HCT116 (cell line): ENCODE measurements around the gene RBX1. TPM values are rescaled to one million over a fixed set of nuclear protein-coding genes. Genes with fewer than 3 reads are reported as not detected.

Experiments
- ATAC-seq: fragments of 200-7000 bp; cut with Tn5 transposase; 2 replicates; pipeline ENCODE4 v1.9.1; 2020; ENCODE audit warnings: mild to moderate bottlenecking, moderate library complexity
- BruUV-seq: library from RNA; stranded (reverse); fragments of 400-500 nt; replicated peaks from 2 replicates; lab custom pipeline; 2021; lab: Mats Ljungman, UMichigan
- CTCF ChIA-PET: fragments of 300-600 bp; sonication (Branson Sonifier 250); formaldehyde crosslinking; loops from one replicate; lab custom pipeline; 2021; ENCODE audit warnings: antibody characterized with exemption; lab: Charles Lee
- POLR2A ChIA-PET: fragments of 300-600, 350-600 bp; sonication (Branson Sonifier 250); formaldehyde crosslinking; loops from one replicate; lab custom pipeline; 2021; ENCODE audit warnings: antibody characterized with exemption; lab: Charles Lee
- RAD21 ChIA-PET, 2 experiments: fragments of 300-600 bp; sonication (Branson Sonifier 250); formaldehyde crosslinking; loops; one replicate each; lab custom pipeline; 2023; ENCODE audit warnings: low total read pairs in 2 of 2; ENCODE audit not compliant: uncharacterized antibody in 2 of 2, unreplicated experiment in 2 of 2, low non-redundant PET in 1 of 2; lab: Charles Lee
- DNase-seq: peaks from one replicate; pipeline ENCODE4 v3.0.0-alpha.2; 2010; ENCODE audit warnings: low read depth, low spot score
- H2AFZ ChIP-seq: fragments of 200-600 bp; shearing (Covaris generic), sonication (generic); 2 replicates; pipeline ENCODE4 v1.6.1; 2017; ENCODE audit warnings: low read depth, mixed run types, mixed read lengths, antibody characterized with exemption, low read length; ENCODE audit not compliant: poor library complexity, severe bottlenecking
- H3K27ac ChIP-seq: 2 replicates; pipeline ENCODE4 v1.5.1; 2012; ENCODE audit warnings: low read depth, low read length
- H3K27me3 ChIP-seq: fragments of 200-600 bp; sonication (generic); 2 replicates; pipeline ENCODE4 v1.6.1; 2016; ENCODE audit warnings: mixed run types, low read length, mixed read lengths; ENCODE audit not compliant: insufficient read depth
- H3K36me3 ChIP-seq, 2 experiments: fragments of 200-500 bp in 1 of 2; fragments of 200-600 bp in 1 of 2; sonication (Bioruptor generic) in 1 of 2; sonication (generic) in 1 of 2; 2 replicates each; pipeline versions ENCODE4 v1.5.1 to v1.6.1; 2014 to 2016; ENCODE audit warnings: low read length in 2 of 2, inconsistent platforms in 1 of 2, mixed read lengths in 1 of 2, mixed run types in 1 of 2; ENCODE audit not compliant: insufficient read depth in 2 of 2, control insufficient read depth in 1 of 2
- H3K4me1 ChIP-seq, 2 experiments: fragments of 200-600 bp in 1 of 2; sonication (generic) in 1 of 2; 2 replicates each; pipeline versions ENCODE4 v1.5.1 to v1.6.1; 2012 to 2017; ENCODE audit warnings: low read length in 2 of 2, inconsistent platforms in 1 of 2, mild to moderate bottlenecking in 1 of 2, mixed read lengths in 1 of 2, mixed run types in 1 of 2, moderate library complexity in 1 of 2; ENCODE audit not compliant: insufficient read depth in 2 of 2, control insufficient read depth in 1 of 2
- H3K4me2 ChIP-seq: fragments of 200-600 bp; sonication (generic); 2 replicates; pipeline ENCODE4 v1.6.1; 2017; ENCODE audit warnings: mixed run types, low read length, mixed read lengths
- H3K4me3 ChIP-seq, 2 experiments: fragments of 200-600 bp in 1 of 2; sonication (generic) in 1 of 2; replicated peaks in 1 of 2; 2 replicates each; pipeline ENCODE4 v1.5.1; 2011 to 2016; ENCODE audit warnings: low read length in 2 of 2, control low read depth in 1 of 2, low read depth in 1 of 2, mild to moderate bottlenecking in 1 of 2, mixed read lengths in 1 of 2, mixed run types in 1 of 2
- H3K79me2 ChIP-seq: fragments of 200-600 bp; sonication (generic); 2 replicates; pipeline ENCODE4 v1.6.1; 2017; ENCODE audit warnings: mild to moderate bottlenecking, mixed run types, low read length, moderate library complexity, mixed read lengths; ENCODE audit not compliant: insufficient read depth
- H3K9ac ChIP-seq: fragments of 200-600 bp; sonication (generic); 2 replicates; pipeline ENCODE4 v1.6.1; 2016; ENCODE audit warnings: low read length, mixed read lengths
- H3K9me2 ChIP-seq: fragments of 200-600 bp; sonication (generic), shearing (Covaris generic); 2 replicates; pipeline ENCODE4 v1.6.1; 2017; ENCODE audit warnings: mixed run types, mild to moderate bottlenecking, moderate library complexity; ENCODE audit not compliant: insufficient read depth
- H3K9me3 ChIP-seq, 2 experiments: fragments of 200-500 bp in 1 of 2; fragments of 200-600 bp in 1 of 2; sonication (Bioruptor generic) in 1 of 2; sonication (generic) in 1 of 2; 2 replicates each; pipeline ENCODE4 v1.6.1; 2014 to 2017; ENCODE audit warnings: low read length in 2 of 2, mixed read lengths in 2 of 2, inconsistent platforms in 1 of 2, low read depth in 1 of 2, mild to moderate bottlenecking in 1 of 2, mixed run types in 1 of 2, moderate library complexity in 1 of 2; ENCODE audit not compliant: control insufficient read depth in 1 of 2, insufficient read depth in 1 of 2
- H4K20me1 ChIP-seq: fragments of 200-600 bp; sonication (generic), shearing (Covaris generic); 2 replicates; pipeline ENCODE4 v1.6.1; 2017; ENCODE audit warnings: mixed run types, mild to moderate bottlenecking, moderate library complexity; ENCODE audit not compliant: insufficient read depth
- CTCF ChIP-seq, 3 experiments: fragments of 200-600 bp in 1 of 3; sonication (generic) in 1 of 3; IDR thresholded peaks in 2 of 3; conservative IDR thresholded peaks in 1 of 3; 2 replicates each; pipeline ENCODE4 v1.5.1; 2012 to 2017; ENCODE audit warnings: low read depth in 2 of 3, low read length in 2 of 3, antibody characterized with exemption in 1 of 3, borderline replicate concordance in 1 of 3, control low read depth in 1 of 3, mild to moderate bottlenecking in 1 of 3, mixed read lengths in 1 of 3, mixed run types in 1 of 3, moderate library complexity in 1 of 3; ENCODE audit not compliant: insufficient read depth in 1 of 3
- ELF1 ChIP-seq: IDR thresholded peaks from 2 replicates; pipeline ENCODE4 v1.6.1; 2012; ENCODE audit warnings: low read depth, borderline replicate concordance
- EZH2 ChIP-seq: fragments of 200-600 bp; sonication (generic); IDR thresholded peaks from 2 replicates; pipeline ENCODE4 v1.6.1; 2017; ENCODE audit warnings: antibody characterized with exemption, mixed run types
- FOSL1 ChIP-seq: IDR thresholded peaks from 2 replicates; pipeline ENCODE4 v1.6.1; 2012; ENCODE audit warnings: low read depth
- JUND ChIP-seq: IDR thresholded peaks from 2 replicates; pipeline ENCODE4 v1.6.1; 2012
- POLR2AphosphoS5 ChIP-seq: IDR thresholded peaks from 2 replicates; pipeline ENCODE4 v1.6.1; 2011; ENCODE audit warnings: mild to moderate bottlenecking, low read depth, low read length, moderate library complexity
- RAD21 ChIP-seq: IDR thresholded peaks from 2 replicates; pipeline ENCODE4 v1.6.1; 2012; ENCODE audit warnings: low read depth, mild to moderate bottlenecking
- SIN3A ChIP-seq: IDR thresholded peaks from 2 replicates; pipeline ENCODE4 v1.6.1; 2012; ENCODE audit warnings: low read depth
- SP1 ChIP-seq: IDR thresholded peaks from 2 replicates; pipeline ENCODE4 v1.6.1; 2012; ENCODE audit warnings: low read depth
- SRF ChIP-seq: IDR thresholded peaks from 2 replicates; pipeline ENCODE4 v1.6.1; 2012; ENCODE audit warnings: low read depth
- TCF7L2 ChIP-seq: IDR thresholded peaks from 2 replicates; pipeline ENCODE4 v1.7.0; 2011; ENCODE audit warnings: borderline replicate concordance, inconsistent platforms; ENCODE audit not compliant: insufficient read depth, insufficient read length; ENCODE audit errors: extremely low read depth
- ZBTB33 ChIP-seq: IDR thresholded peaks from 2 replicates; pipeline ENCODE4 v1.6.1; 2011; ENCODE audit warnings: mild to moderate bottlenecking, low read length, moderate library complexity; ENCODE audit not compliant: insufficient replicate concordance; ENCODE audit errors: extremely low read depth
- ZFX ChIP-seq: fragments of 450-650 bp; IDR thresholded peaks from 2 replicates; pipeline ENCODE4 v1.6.1; 2017
- ZNF274 ChIP-seq: fragments of 200-500 bp; sonication (Bioruptor generic); IDR thresholded peaks from 2 replicates; pipeline ENCODE4 v1.6.1; 2014; ENCODE audit warnings: mild to moderate bottlenecking, low read depth, low read length, inconsistent platforms
- intact Hi-C: fragments of 100-400 bp; cut with micrococcal nuclease; formaldehyde crosslinking; loops from 2 replicates; pipeline ENCODE4 v1.10.0; 2022
- total RNA-seq: library from RNA; stranded (reverse); gene quantifications from one replicate; pipeline ENCODE4 v1.2.1, GENCODE V29; 2021; ENCODE audit not compliant: unreplicated experiment
- TF ChIP-seq, protein P1 (sequence below): IDR thresholded peaks from 2 replicates; pipeline ENCODE4 v1.6.1; 2012; ENCODE audit warnings: low read depth
- TF ChIP-seq, protein P2 (sequence below): IDR thresholded peaks from 2 replicates; pipeline ENCODE4 v1.6.1; 2012
- TF ChIP-seq, protein P3 (sequence below): IDR thresholded peaks from 2 replicates; pipeline ENCODE4 v1.6.1; 2012

The RBX1 gene
- total RNA-seq, 1 experiment from 2014 or later, result 51.2 TPM

GRCh38 chr22:40982482-40983385, 31.6 kb downstream of the RBX1 start:
- Histone ChIP-seq H3K4me3 (no peak overlapping the region), H3K9ac (no peak overlapping the region), H3K9me2 (no peaks in the 10 kb centered on the region), H3K9me3 (no peaks in the 10 kb centered on the region), H3K4me1 (no peaks in the 10 kb centered on the region), H3K36me3 (no peaks in the 10 kb centered on the region), H3K79me2 (no peaks in the 10 kb centered on the region), H2AFZ (no peak overlapping the region), H4K20me1 (no peaks in the 10 kb centered on the region), H3K4me2 (no peak overlapping the region), H3K27ac (no peak overlapping the region), H3K27me3 (no peaks in the 10 kb centered on the region)
- CTCF ChIA-PET, result no interaction called here
- intact Hi-C loops, result no loop called here
- BruUV-seq, result no TSS peak
- no peak for TF ChIP-seq TCF7L2
- no peak for TF ChIP-seq SIN3A
- TF ChIP-seq, protein P1, sequence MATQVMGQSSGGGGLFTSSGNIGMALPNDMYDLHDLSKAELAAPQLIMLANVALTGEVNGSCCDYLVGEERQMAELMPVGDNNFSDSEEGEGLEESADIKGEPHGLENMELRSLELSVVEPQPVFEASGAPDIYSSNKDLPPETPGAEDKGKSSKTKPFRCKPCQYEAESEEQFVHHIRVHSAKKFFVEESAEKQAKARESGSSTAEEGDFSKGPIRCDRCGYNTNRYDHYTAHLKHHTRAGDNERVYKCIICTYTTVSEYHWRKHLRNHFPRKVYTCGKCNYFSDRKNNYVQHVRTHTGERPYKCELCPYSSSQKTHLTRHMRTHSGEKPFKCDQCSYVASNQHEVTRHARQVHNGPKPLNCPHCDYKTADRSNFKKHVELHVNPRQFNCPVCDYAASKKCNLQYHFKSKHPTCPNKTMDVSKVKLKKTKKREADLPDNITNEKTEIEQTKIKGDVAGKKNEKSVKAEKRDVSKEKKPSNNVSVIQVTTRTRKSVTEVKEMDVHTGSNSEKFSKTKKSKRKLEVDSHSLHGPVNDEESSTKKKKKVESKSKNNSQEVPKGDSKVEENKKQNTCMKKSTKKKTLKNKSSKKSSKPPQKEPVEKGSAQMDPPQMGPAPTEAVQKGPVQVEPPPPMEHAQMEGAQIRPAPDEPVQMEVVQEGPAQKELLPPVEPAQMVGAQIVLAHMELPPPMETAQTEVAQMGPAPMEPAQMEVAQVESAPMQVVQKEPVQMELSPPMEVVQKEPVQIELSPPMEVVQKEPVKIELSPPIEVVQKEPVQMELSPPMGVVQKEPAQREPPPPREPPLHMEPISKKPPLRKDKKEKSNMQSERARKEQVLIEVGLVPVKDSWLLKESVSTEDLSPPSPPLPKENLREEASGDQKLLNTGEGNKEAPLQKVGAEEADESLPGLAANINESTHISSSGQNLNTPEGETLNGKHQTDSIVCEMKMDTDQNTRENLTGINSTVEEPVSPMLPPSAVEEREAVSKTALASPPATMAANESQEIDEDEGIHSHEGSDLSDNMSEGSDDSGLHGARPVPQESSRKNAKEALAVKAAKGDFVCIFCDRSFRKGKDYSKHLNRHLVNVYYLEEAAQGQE, result no peak
- no peak for TF ChIP-seq ZFX
- no peak for TF ChIP-seq POLR2AphosphoS5
- TF ChIP-seq SP1, result no peak
- TF ChIP-seq CTCF (IDR thresholded peaks at IDR 0.05 in 2 of 3, conservative IDR thresholded peaks at IDR 0.05 in 1 of 3; ENCODE audit: borderline replicate concordance in 1 of 3, insufficient read depth in 1 of 3, low read depth in 2 of 3, low read length in 2 of 3), result no peak
- TF ChIP-seq ELF1, result no peak
- TF ChIP-seq, protein P2, sequence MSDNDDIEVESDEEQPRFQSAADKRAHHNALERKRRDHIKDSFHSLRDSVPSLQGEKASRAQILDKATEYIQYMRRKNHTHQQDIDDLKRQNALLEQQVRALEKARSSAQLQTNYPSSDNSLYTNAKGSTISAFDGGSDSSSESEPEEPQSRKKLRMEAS, result no peak
- no peak for TF ChIP-seq ZNF274
- TF ChIP-seq SRF, result no peak
- no peak for TF ChIP-seq FOSL1
- TF ChIP-seq RAD21, result no peak
- no peak for TF ChIP-seq ZBTB33
- TF ChIP-seq EZH2, result no peak
- TF ChIP-seq JUND, result no peak
- TF ChIP-seq, protein P3, sequence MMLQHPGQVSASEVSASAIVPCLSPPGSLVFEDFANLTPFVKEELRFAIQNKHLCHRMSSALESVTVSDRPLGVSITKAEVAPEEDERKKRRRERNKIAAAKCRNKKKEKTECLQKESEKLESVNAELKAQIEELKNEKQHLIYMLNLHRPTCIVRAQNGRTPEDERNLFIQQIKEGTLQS, result no peak
- ATAC-seq, result no peak
- POLR2A ChIA-PET, result interaction anchor here (1.4 kb wide), 1 partner anchor 10 kb away, joined by 3 read pairs; no protein-coding TSS in a partner anchor
- RAD21 ChIA-PET, result no interaction called here
- DNase-seq, result no peak
